DMS153 treated with DMSO at 0.1 percent for 48 hours (cell line): ENCODE results near the gene FABP3.

Experiments
- DNase-seq: peaks from one replicate; lab custom pipeline; 2025; ENCODE audit not compliant: unreplicated experiment; lab: John Stamatoyannopoulos, UW

The FABP3 gene

DNA sequence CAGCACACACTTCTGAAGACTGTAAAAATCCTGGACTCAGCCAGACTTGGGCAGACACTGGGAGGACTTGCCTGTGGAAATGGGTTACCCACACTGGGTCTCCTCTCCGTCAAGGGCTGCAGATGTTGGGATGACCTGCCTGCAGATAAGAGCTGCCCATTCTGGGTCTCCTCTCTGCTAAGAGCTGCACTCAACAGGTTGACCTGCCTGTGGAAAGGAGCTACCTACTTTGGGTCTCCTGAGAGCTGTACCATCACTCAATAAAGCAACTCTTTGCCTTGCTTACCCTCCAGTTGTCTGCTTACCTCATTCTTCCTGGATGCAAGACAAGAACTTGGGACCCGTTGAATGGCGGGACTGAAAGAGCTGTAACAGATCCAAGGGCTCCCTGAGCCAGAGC, 47.9 kb downstream of the FABP3 start:
- DNase-seq = no peak

DNA sequence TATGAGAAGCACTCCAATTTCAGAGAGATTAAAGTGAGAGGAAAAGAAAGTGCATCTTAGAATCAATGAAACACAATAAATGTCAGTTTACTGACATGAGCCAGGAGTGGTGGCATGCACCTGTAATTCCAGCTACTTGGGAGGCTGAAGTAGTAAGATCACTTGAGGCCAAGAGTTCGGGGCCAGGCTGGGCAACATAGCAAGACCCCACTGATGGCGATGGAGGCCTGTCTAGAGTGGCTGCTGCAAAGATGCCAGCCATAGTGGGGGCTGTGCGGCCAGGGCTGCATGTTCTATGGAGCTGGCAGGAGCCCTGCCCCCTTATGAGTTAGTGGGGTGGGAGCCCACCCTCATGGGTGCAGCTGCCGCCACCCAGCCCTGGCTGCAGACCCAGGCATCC, 48.8 kb downstream of the FABP3 start:
- DNase-seq = no peak

DNA sequence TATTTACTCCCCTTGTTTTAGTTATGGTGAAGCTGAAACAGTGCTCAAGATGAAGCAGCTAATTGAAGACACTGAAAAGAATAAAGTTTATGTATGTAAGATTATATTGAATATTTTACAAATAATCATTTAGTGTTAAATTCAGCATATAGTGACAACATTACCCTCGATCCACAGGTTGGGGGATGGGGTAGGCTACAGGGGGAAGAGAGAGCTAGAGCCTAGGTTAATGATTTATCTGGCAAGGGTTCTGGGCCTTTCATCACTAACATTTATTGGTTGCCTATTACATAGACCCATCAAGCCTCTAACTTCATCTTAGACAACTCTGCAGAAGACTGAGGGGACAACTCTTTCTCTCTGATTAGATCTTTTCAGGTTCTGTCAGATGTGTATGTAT, 54.7 kb downstream of the FABP3 start:
- no peak for DNase-seq

GRCh38 chr1:31315902-31316301, 57.0 kb downstream of the FABP3 start:
- DNase-seq = no peak
